GM03348 (cell line): Measurements from ENCODE around the gene ZNF358.
A peak's percentile ranks its signal among the peaks of the same experiment; 100 is the strongest.

ENCODE experiments used
- DNase-seq: peaks from one replicate; pipeline ENCODE4 v3.0.0; 2012; ENCODE audit warnings: low spot score

Gene ZNF358

DNA sequence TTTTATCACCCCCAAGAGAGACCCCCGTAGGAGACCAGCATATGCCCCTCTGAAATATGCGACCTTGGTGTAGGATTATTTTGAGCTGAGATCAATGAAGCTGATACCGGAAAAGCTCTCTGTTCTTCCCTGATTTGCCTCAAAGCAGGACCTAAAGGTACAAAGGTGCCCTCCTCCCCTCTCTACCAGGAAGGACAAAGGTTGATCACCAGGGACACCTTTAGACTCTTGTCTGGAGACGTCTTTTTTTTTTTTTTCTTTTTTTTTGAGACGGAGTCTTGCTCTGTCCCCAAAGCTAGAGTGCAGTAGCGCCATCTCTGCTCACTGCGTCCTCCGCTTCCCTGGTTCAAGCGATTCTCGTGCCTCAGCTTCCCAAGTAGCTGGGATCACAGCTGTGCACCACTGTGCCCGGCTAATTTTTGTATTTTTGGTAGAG lies 26.3 kb upstream of the ZNF358 start:
- no peak for DNase-seq

DNA sequence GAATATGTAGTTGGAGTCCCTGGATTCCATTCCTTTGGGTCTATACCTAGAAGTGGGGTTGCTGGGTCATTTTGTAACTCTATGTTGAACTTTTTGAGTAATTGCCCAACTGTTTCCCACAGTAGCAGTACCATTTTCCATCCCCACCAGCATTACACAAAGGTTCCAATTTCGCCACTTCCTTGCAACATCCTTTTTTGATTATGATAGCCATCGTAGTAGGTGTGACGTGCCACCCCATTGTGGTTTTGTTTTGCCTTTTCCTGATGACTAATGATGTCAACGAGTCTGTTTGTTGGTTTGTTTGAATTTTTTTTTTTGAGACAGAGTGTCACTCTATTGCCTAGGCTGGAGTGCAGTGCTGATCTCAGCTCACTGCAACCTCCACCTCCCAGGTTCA lies 23.8 kb upstream of the ZNF358 start:
- no peak for DNase-seq

DNA sequence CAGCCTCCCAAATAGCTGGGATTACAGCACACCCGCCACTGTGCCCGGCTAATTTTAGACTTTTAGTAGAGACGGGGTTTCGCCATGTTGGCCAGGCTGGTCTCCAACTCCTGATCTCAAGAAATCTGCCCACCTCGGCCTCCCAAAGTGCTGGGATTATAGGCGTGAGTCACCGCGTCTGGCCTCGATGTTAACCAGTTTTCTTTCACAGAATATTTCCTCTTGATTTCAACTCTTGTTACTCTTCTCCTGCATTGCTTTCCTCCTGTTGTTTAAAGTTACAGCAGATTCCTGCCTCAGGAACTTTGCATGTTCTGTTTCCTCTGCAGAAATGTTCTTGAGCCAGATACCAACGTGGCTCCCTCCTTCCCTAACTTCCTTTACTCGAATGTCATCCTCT lies 23.3 kb upstream of the ZNF358 start:
- no peak for DNase-seq

DNA sequence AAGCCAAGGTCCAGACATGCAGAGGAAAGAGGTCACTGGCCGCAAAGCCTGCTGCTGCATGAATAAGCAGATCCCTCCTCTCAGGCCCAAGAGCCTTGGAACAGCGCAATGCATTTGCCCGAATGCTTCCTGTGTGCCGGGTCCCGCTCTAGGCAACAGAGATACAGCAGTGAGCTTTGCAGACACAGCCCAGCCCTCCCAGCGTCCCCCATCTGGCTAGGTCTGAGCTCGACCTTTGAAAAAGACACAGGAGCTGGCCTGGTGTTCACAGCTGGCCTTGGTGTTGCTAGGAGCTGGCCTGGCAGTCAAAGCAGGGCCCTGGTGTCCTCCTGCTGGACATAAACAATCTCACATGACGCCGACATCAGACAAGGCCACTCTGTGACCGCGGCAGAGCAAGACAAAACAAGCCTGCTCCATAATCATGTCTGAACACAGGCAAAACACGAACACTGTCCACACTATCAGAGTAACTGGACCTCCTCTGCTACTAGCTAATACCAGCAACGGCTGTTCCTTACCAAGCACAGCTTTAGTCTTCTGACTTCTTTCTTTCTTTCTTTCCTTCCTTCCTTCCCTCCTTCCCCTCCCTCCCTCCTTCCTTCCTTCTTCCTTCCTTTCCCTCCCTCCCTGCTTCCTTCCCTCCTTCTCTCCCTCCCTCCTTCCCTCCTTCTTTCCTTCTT lies 21.3 kb upstream of the ZNF358 start:
- DNase-seq, result no peak

DNA sequence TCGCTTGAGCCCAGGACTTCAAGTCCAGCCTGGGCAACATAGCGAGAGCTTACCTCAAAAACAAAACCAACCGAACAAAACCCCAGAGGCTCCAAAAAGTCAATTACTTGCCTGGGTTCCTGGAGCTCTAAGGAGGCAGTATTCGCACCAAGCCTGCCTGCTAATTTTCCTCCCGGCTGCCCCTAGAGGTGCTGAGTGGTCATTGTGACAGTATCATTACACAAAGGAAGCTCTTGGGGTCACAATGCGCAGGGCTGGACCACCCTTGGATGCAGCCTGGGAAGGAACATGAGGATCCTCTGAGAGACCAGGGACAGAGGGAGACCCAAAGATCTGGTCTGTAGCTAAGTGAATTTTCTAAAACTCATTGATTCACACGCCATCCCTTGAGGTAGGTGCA lies 18.6 kb upstream of the ZNF358 start:
- no peak for DNase-seq

DNA sequence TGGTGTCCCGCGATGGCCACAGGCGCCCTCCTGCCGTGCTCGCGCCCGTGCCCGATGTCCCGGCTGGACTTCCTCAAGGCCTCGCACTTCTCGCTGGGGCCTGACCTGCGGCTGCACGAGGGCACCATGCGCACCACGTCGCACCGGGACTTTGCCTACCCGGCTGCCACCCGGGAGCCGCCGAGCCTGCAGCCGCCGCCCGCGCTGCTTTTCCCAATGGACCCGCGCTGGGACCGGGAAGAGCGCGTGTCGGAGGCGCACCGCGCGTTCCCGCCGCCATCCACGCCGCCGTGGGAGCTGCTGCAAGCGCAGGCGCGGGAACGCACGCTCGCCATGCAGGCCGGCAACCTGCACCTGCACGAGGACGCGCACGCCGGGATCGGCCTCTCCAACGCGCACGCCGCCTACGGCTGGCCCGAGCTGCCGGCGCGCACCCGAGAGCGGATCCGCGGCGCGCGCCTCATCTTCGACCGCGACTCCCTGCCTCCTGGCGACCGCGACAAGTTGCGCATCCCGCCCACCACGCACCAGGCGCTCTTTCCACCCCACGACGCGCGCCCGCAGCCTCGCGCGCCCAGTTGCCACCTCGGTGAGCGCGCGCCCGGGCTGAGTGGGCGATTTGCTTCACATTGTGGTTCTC lies 15.0 kb upstream of the ZNF358 start:
- DNase-seq, result peak; percentile 56

DNA sequence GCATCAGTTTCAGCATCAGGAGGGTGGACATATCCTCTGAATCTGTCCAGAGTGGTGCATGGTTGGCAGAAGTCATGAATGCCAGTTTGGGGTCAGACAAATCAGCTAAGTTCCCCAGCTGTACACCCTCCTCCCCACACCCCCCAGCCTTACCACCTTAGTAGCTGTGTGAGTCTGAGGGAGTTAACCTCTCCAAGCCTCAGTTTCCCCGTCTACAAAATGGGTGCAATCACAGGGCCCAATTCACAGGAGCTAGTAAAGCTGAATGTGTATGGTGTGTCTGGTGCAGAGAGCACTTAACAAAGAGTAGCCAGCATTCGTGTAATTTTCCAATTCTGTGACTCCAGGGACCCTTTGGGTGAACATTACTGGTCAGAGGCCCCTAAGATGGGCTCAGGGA lies 13.4 kb upstream of the ZNF358 start:
- no peak for DNase-seq

DNA sequence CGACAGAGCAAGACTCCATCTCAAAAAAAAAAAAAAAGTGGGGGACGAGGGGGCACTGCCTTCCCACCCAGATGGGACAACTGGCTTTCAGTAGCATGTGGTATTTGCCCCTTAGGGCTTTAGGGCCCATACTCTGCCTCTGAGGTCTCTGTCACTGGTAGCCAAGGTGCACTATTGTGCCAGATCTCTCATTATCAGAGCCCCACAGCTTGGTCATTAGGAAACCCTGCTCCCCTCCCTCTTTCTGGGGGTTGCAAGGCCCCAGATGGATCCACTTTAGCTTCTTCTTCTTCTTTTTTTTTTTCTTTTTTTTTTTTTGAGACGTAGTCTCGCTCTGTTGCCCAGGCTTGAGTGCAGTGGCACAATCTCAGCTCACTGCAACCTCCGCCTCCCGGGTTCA lies 11.2 kb upstream of the ZNF358 start:
- no peak for DNase-seq

DNA sequence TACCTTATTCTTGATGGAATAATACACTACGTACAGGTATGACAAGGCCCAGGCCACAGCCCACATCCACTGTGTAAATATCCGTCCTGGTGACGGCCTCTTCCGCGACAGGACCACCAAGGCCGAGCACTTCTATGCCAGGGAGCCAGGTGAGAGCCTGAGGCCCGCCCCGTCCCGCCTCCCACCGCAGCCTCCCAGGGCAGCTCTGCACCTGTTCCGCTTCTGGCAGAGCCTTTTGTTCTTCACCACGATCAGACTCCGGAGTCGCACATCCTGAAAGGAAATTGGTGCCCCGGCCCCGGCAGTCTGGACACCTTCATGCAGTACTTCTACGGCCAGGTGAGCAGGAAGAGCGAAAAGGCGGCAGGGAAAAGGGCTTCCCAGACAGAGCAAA lies 10.6 kb upstream of the ZNF358 start:
- no peak for DNase-seq

DNA sequence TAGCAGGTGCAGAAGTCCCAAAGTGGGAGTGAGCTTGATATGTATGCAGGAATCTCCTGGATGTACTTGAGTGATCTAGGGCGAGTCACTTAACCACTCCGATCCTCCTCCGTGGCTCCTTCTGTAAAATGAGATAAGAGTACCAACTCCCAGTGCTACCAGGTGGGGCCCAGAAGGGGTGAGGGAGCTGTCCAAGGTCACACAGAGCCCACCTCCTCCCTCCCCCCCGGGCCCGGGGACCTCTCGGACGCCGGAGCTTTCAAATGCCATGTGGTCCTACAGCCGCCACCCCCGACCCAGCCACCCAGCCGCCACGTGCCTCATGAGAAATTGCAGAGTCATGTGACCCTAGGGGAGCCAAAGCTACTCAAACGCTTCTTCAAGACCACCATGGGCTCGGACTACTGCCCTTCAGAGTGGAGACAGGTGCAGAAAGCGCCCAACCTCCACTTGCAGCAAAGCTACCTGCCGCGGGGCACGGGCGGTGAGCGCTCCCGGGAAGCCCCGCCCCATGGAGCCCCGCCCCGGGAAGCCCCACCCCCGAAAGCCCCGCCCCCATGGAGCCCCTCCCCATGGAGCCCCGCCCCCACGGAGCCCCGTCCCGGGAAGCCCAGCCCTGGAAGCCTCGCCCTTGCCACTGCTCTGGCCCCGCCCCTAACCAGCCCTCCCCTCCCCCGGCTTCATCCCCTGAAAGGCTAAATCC lies 10.1 kb upstream of the ZNF358 start:
- DNase-seq, result peak; percentile 74

DNA sequence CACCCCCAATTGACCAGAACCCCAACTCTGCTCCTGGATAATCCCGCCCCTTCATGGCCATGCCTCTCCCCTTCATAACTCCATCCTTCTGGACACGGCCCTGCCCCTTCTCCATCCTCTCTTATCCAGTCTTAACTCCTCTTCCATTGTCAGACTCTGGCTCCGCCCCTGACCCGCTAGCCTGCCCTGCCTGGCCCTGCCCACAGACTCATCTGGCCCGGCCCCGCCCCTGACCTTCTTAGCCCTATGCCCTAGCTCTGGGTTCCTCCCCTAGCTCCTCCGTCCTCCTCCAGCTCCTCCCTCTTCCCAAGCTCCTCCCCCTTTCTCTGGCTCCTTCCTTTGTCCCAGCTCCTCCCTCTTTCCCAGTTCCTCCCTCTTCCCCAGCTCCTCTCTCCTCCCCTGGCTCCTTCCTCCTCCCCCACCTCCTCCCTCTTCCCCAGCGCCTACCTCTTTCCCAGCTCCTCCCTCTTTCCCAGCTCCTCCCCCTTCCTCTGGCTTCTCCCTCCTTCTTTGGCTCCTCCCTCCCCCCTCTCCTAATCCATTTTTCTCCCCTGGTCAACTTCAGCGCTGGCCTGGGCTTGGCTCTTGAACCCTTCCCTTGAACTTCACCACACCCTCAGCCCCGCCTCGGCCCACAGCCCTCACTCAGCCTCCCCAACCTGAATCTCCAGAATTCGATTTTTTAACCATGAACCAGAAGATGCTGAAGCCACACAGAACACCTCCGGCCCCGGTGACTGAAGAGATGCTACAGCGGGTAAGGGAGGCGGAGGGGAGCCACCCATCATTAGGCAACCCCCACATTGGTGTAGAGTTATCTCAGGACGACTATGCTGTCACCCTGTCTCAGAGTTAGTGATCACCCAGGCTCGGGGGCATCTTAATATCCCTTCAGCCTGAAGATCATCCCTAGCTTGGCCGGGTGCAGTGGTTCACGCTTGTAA lies 9.2 kb upstream of the ZNF358 start:
- DNase-seq, result peak; percentile 66

DNA sequence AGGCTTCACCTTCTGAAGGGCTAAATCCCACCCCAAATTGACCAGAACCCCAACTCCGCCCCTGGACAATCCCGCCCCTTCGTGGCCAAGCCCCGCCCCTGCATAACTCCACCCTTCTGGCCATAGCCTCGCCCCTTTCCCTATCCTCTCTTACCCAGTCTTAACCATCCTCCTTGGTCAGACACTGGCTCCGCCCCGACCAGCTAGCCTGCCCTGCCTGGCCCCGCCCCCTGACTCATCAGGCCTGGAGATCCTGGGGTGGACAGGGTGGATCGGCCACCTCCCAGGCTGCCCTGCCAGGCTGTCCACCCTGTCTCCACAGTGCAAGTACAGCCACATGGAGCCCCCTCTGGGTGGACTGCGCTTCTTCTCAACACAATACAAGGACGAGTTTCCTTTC lies 8.0 kb upstream of the ZNF358 start:
- DNase-seq, result peak; percentile 89

DNA sequence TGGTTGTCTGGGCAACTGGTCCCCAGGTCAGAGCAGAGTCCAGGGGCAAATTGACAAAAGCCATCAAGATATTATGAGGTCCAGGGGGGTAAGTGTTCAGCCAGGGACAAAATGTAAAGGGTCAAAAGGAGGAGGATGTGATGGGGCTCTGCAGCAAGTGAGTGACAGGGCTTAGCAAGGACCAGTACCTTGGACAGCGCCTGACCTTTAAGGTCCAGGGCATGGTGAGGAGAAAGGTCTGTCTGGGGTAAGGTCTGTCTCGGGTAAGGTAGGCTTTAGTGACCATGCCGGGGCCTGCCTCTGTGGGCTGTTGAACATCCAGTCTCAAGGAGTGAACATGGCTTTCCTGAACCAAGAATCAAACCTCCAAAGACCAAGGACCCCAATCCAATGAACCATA lies 6.3 kb upstream of the ZNF358 start:
- DNase-seq, result no peak

DNA sequence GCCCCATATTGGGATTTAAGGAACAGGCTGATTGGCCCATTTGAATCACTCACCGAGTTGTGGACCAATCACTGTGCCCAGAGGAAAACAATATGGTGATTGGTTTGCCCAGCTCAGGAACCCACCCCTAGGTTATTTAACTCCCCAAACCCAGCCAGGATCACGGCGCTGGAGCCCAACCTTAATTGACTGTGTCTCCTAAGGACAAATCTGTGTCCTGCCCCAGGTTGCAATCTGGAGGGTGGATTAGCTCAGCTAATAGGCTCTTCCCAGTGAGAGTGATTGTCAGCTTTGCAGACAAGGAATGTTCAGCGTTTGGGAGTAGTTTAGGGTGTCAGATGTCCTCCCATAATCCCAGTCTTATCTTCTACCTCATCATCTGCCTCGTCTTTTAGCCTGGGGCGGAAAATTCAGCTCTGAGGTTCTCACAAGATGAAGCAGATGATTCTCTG lies 3.5 kb upstream of the ZNF358 start:
- DNase-seq, result peak; percentile 18

DNA sequence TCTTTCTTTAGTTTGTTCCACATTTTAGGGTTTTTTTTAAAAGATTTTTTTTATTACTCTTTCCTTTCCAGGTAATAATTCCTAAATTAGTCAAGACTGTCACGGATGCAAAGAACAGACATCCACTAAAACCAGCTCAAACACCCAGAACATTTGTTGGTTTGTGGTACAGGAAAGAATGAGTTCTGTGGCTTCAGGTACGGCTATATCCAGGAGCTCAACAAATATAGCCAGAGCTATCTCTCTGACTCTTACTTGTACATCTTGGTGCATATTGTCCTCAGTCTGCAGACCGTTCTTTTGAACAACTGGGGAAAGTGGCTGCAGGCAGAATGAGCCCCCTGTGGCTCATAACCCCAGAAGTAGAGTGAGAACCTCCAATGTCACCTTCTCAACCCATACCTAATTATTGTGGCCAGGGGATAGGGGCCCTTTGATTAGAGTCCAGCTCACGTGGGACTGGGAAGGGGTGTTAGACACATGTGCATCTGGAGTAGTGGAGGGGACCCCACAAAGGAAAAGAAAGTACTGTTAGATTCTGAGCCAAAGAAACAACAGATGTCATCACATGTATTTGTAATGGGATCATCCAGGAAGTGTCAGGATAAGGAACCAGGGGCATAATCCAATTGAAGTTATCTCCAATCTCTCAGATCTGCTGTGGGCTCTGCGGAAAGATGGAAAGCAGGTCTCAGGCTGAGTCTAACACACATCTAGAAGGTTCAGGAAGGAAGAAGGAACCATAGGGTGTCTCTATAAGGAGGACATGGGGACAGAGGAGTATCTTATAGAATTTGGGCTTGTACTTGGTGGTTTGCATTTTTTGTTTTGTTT lies 1.9 kb upstream of the ZNF358 start:
- no peak for DNase-seq

DNA sequence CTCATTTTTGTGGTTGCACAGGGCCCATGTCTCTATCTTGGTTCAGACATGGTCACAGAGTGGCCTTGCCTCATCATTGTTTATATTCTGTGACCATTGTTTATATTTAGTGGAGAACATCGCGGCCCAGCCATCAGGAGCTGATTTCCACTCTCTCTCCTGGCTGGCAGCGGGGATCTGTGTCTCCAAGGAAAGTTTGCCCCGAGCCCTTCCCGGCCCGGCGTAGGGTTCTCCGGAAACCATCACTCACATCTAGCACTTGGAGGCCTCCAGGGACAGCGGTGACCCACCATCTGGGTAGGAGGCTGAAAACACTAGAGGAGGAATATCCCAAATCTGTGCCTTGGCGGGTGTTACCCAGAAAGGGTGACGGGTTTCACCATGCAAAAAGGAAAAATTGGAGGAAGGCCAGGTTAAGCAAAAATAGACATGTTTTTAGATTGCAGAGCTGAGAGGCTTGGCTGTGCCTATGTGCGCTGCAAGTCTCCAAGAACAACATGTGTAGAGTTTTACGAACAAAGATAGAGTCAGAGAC lies 726 bp upstream of the ZNF358 start:
- DNase-seq, result peak; percentile 17

DNA sequence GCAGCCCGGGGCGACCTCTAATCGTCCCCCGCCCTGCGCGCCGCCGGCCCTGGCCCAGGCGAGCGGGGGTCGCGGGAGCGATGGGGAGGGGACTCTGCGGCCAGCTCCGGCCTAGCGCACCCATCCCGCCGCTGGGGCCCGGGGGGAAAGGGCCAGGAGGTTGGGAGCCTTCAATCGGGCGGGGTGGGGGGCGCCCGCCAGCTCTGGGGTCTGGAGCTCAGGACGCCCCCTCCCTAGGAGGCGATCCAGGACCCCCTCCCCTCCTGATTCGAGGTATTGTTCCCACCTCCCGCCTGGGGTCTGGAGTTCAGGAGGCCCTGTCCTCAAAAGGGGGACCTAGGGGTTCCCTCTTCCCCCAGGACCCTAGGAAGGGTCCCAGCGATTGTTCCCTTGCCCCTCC lies 430 bp downstream of the ZNF358 start:
- peak; percentile 56 for DNase-seq

DNA sequence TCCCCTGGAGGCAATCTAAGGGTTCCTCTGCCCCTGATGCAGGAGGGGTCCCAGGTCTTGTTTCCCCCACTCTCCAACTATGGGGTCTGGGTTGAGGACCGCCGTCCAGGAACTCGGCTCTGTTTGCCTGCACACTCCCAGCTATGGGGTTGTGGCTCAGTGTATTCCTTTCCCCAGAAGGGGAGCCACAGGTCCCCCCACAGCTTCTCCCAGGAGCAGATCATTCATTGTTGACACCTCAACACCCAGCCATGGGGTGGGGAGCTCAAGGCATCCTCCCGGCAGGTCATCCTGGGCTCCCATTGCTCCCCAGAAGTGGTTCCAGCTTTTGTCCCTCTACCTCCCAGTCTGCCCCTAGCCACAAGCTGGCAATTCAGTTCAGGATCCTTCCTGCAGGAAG lies 975 bp downstream of the ZNF358 start:
- peak; percentile 27 for DNase-seq

DNA sequence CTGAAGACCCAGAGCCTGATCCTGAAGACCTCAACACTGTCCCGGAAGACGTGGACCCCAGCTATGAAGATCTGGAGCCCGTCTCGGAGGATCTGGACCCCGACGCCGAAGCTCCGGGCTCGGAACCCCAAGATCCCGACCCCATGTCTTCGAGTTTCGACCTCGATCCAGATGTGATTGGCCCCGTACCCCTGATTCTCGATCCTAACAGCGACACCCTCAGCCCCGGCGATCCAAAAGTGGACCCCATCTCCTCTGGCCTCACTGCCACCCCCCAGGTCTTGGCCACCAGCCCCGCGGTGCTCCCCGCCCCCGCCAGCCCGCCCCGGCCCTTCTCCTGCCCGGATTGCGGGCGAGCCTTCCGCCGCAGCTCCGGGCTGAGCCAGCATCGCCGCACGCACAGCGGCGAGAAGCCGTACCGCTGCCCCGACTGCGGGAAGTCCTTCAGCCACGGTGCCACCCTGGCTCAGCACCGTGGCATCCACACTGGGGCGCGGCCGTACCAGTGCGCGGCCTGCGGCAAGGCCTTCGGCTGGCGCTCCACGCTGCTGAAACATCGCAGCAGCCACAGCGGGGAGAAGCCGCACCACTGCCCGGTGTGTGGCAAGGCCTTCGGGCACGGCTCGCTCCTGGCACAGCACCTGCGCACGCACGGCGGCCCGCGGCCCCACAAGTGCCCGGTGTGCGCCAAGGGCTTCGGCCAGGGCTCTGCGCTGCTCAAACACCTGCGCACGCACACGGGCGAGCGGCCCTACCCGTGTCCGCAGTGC lies 3.6 kb downstream of the ZNF358 start:
- no peak for DNase-seq
